ES-I3 (cell line): ENCODE results near the gene GCFC2.
"Not testable (repeated sequence)": the region's sequence is repeated elsewhere in the genome, so short reads cannot be mapped to it uniquely, and the experiment has no call there.

Source experiments
- H3K36me3 ChIP-seq: 2 replicates; pipeline ENCODE4 v1.6.1; 2013; ENCODE audit warnings: mild to moderate bottlenecking, low read length, control low read depth, moderate library complexity; ENCODE audit not compliant: insufficient read depth
- H3K4me1 ChIP-seq: 2 replicates; pipeline ENCODE4 v1.6.1; 2013; ENCODE audit warnings: mild to moderate bottlenecking, control low read depth, low read length; ENCODE audit not compliant: insufficient read depth
- H3K9ac ChIP-seq: 2 replicates; pipeline ENCODE4 v1.6.1; 2013; ENCODE audit warnings: low read depth, mild to moderate bottlenecking, low read length, moderate library complexity
- H3K9me3 ChIP-seq: 2 replicates; pipeline ENCODE4 v1.6.1; 2013; ENCODE audit warnings: mild to moderate bottlenecking, low read length, moderate library complexity; ENCODE audit not compliant: control insufficient read depth, insufficient read depth

GCFC2 gene

GRCh38 chr2:75707901-75708300 is 2.8 kb downstream of the GCFC2 start:
- Histone ChIP-seq H3K9ac (no peak overlapping the region), H3K4me1 (no peaks in the 10 kb centered on the region), H3K9me3 (no peaks in the 10 kb centered on the region)

GRCh38 chr2:75705921-75706320 is 4.8 kb downstream of the GCFC2 start:
- Histone ChIP-seq H3K9me3 (no peaks in the 10 kb centered on the region), H3K4me1 (no peaks in the 10 kb centered on the region), H3K9ac (no peak overlapping the region), H3K36me3 (no peaks in the 10 kb centered on the region; the same call in 1 of the 2 replicates)

More at GRCh38 chr2:75707901-75708300, 2.8 kb downstream of the GCFC2 start:
- no peaks in the 10 kb centered on the region for H3K36me3 ChIP-seq

- Histone ChIP-seq H3K36me3 (no peaks in the 10 kb centered on the region; the same call in 1 of the 2 replicates), H3K9me3 (no peaks in the 10 kb centered on the region), H3K9ac (no peak overlapping the region), H3K4me1 (no peaks in the 10 kb centered on the region)
Measured at GRCh38 chr2:75703589-75704287, 7.0 kb downstream of the GCFC2 start.

- Histone ChIP-seq H3K9me3 (no peaks in the 10 kb centered on the region), H3K9ac (no peak overlapping the region), H3K4me1 (no peaks in the 10 kb centered on the region), H3K36me3 (peaks cover 4% of the 10 kb centered on the region; the same call in 1 of the 2 replicates)
Measured at GRCh38 chr2:75702593-75702992, 8.1 kb downstream of the GCFC2 start.

- Histone ChIP-seq H3K4me1 (no peaks in the 10 kb centered on the region), H3K9ac (no peak overlapping the region), H3K36me3 (peaks cover 9% of the 10 kb centered on the region; the same call in 1 of the 2 replicates), H3K9me3 (no peaks in the 10 kb centered on the region)
Measured at GRCh38 chr2:75698918-75699317, 11.8 kb downstream of the GCFC2 start.

- Histone ChIP-seq H3K4me1 (no peaks in the 10 kb centered on the region), H3K36me3 (no peaks in the 10 kb centered on the region; the same call in none of the 2 replicates), H3K9ac (no peak overlapping the region), H3K9me3 (no peaks in the 10 kb centered on the region)
Measured at GRCh38 chr2:75688196-75688595, 22.5 kb downstream of the GCFC2 start.

GRCh38 chr2:75683430-75683829 is 27.3 kb downstream of the GCFC2 start:
- not testable (repeated sequence) for H3K9ac ChIP-seq, H3K4me1 ChIP-seq, H3K9me3 ChIP-seq, H3K36me3 ChIP-seq

- no peaks in the 10 kb centered on the region for H3K4me1 ChIP-seq
- H3K36me3 ChIP-seq = no peaks in the 10 kb centered on the region
- H3K9me3 ChIP-seq = no peaks in the 10 kb centered on the region
- no peak overlapping the region for H3K9ac ChIP-seq
Measured at GRCh38 chr2:75680402-75680801, 30.3 kb downstream of the GCFC2 start.

GRCh38 chr2:75679556-75679955 is 31.2 kb downstream of the GCFC2 start:
- Histone ChIP-seq H3K9ac (no peak overlapping the region), H3K4me1 (no peaks in the 10 kb centered on the region), H3K9me3 (no peaks in the 10 kb centered on the region), H3K36me3 (no peaks in the 10 kb centered on the region)

GRCh38 chr2:75676464-75676863 is 34.3 kb downstream of the GCFC2 start:
- peaks cover 8% of the 10 kb centered on the region for H3K36me3 ChIP-seq
- H3K9ac ChIP-seq = no peak overlapping the region
- H3K4me1 ChIP-seq = no peaks in the 10 kb centered on the region
- H3K9me3 ChIP-seq = no peaks in the 10 kb centered on the region

GRCh38 chr2:75675908-75676307 is 34.8 kb downstream of the GCFC2 start:
- Histone ChIP-seq H3K4me1 (no peaks in the 10 kb centered on the region), H3K36me3 (peaks cover 8% of the 10 kb centered on the region), H3K9me3 (no peaks in the 10 kb centered on the region), H3K9ac (no peak overlapping the region)

GRCh38 chr2:75675423-75675822 is 35.3 kb downstream of the GCFC2 start:
- not testable (repeated sequence) for H3K36me3 ChIP-seq, H3K9me3 ChIP-seq, H3K4me1 ChIP-seq, H3K9ac ChIP-seq

GRCh38 chr2:75667884-75668283 is 42.8 kb downstream of the GCFC2 start:
- Histone ChIP-seq H3K9me3 (no peaks in the 10 kb centered on the region), H3K4me1 (peaks cover 22% of the 10 kb centered on the region), H3K9ac (no peak overlapping the region), H3K36me3 (peaks cover 8% of the 10 kb centered on the region)

- H3K36me3 ChIP-seq = peaks cover 4% of the 10 kb centered on the region; the same call in 1 of the 2 replicates
- no peaks in the 10 kb centered on the region for H3K9me3 ChIP-seq
- H3K9ac ChIP-seq = no peak overlapping the region
- H3K4me1 ChIP-seq = peaks cover 22% of the 10 kb centered on the region
Measured at GRCh38 chr2:75666911-75667310, 43.8 kb downstream of the GCFC2 start.

- Histone ChIP-seq H3K4me1 (peaks cover 6% of the 10 kb centered on the region), H3K9ac (no peak overlapping the region), H3K9me3 (no peaks in the 10 kb centered on the region), H3K36me3 (peaks cover 14% of the 10 kb centered on the region)
Measured at GRCh38 chr2:75657798-75658197, 52.9 kb downstream of the GCFC2 start.
